ENCODE results near the gene TBX15.

GRCh38 chr1:119005724-119006405, 17.7 kb upstream of the TBX15 start:
- no peak for TF ChIP-seq ZNF384 (IDR thresholded peaks at IDR 0.05)
- no peak for TF ChIP-seq LEF1 (IDR thresholded peaks at IDR 0.05; ENCODE audit: borderline replicate concordance)
- no peak for TF ChIP-seq FOXM1 (IDR thresholded peaks at IDR 0.05; ENCODE audit: borderline replicate concordance)
- TF ChIP-seq ELF4 (IDR thresholded peaks at IDR 0.05), result no peak
- no peak for TF ChIP-seq SP1 (IDR thresholded peaks at IDR 0.05)
- no peak for TF ChIP-seq TARDBP (IDR thresholded peaks at IDR 0.05)
- TF ChIP-seq SUZ12 (IDR thresholded peaks at IDR 0.05), result no peak
- TF ChIP-seq BHLHE40 (IDR thresholded peaks at IDR 0.05; ENCODE audit: borderline replicate concordance), result no peak
- no peak for TF ChIP-seq FOXK2 (IDR thresholded peaks at IDR 0.05)
